Measurements from ENCODE around the gene MOV10. TPM values are rescaled to one million over a fixed set of nuclear protein-coding genes. Genes with fewer than 3 reads are reported as not detected.

The MOV10 gene
- total and polyA plus RNA-seq, 2 of the 13 experiments (the other 11 are each of a cell fraction or from before 2014, with no cell fraction given), result 56.4 to 58.2 TPM

GRCh38 chr1:112698366-112699310 lies 24.2 kb downstream of the MOV10 start (continued):
- TF ChIP-seq STAT6 (CRISPR knock-in tag; IDR thresholded peaks at IDR 0.05; ENCODE audit: borderline replicate concordance), result 0 out of 2 replicates have a peak, but pooled peaks have one; percentile 59
- TF ChIP-seq ZNF292 (CRISPR knock-in tag; IDR thresholded peaks at IDR 0.05; ENCODE audit: borderline replicate concordance, low read depth), result no peak
- TF ChIP-seq GATAD2A (CRISPR knock-in tag; IDR thresholded peaks at IDR 0.05), result peak; percentile 70; the same call in 1 of the 2 replicates
- no peak for TF ChIP-seq IKZF1 (IDR thresholded peaks at IDR 0.05)
- no peak; the same call in 1 of the 2 replicates for TF ChIP-seq ZNF460 (CRISPR knock-in tag; IDR thresholded peaks at IDR 0.05; ENCODE audit: borderline replicate concordance)
- no peak for TF ChIP-seq KLF12 (CRISPR knock-in tag; IDR thresholded peaks at IDR 0.05; ENCODE audit: borderline replicate concordance)
- 0 out of 2 replicates have a peak, but pooled peaks have one; percentile 32 for TF ChIP-seq TBX3 (IDR thresholded peaks at IDR 0.05; ENCODE audit: borderline replicate concordance)
- no peak for TF ChIP-seq SP140L (CRISPR knock-in tag; IDR thresholded peaks at IDR 0.05; ENCODE audit: borderline replicate concordance)
- TF ChIP-seq NFE2 (CRISPR knock-in tag; IDR thresholded peaks at IDR 0.05), result no peak
- peak; percentile 72 for TF ChIP-seq TBX2 (CRISPR knock-in tag; IDR thresholded peaks at IDR 0.05; ENCODE audit: borderline replicate concordance)
- peak; percentile 74; the same call in 1 of the 2 replicates for TF ChIP-seq REPIN1 (CRISPR knock-in tag; IDR thresholded peaks at IDR 0.05; ENCODE audit: borderline replicate concordance, low read depth)
- peak; percentile 84; the same call in 1 of the 2 replicates for TF ChIP-seq KDM6A (CRISPR knock-in tag; IDR thresholded peaks at IDR 0.05; ENCODE audit: low read depth)
- TF ChIP-seq DMAP1 (CRISPR knock-in tag; IDR thresholded peaks at IDR 0.05), result peak; percentile 63; the same call in 1 of the 2 replicates
- TF ChIP-seq IRX3 (CRISPR knock-in tag; IDR thresholded peaks at IDR 0.05; ENCODE audit: borderline replicate concordance, low read depth), result no peak
- TF ChIP-seq EHMT2 (IDR thresholded peaks at IDR 0.05; ENCODE audit: borderline replicate concordance, low read depth, low read length), result no peak
- TF ChIP-seq NFKBIZ (CRISPR knock-in tag; IDR thresholded peaks at IDR 0.05), result 0 out of 2 replicates have a peak, but pooled peaks have one; percentile 27
- TF ChIP-seq ZNF670 (CRISPR knock-in tag; IDR thresholded peaks at IDR 0.05; ENCODE audit: borderline replicate concordance), result 0 out of 2 replicates have a peak, but pooled peaks have one; percentile 38
- no peak for TF ChIP-seq SCMH1 (CRISPR knock-in tag; IDR thresholded peaks at IDR 0.05; ENCODE audit: borderline replicate concordance)
- no peak for TF ChIP-seq ZNF3 (CRISPR knock-in tag; IDR thresholded peaks at IDR 0.05)
- TF ChIP-seq HNRNPL (IDR thresholded peaks at IDR 0.05; ENCODE audit: low read depth, low read length), result no peak
- no peak for TF ChIP-seq ZNF709 (CRISPR knock-in tag; IDR thresholded peaks at IDR 0.05)
- TF ChIP-seq MYPOP (CRISPR knock-in tag; IDR thresholded peaks at IDR 0.05), result no peak
- no peak for TF ChIP-seq CHD4 (IDR thresholded peaks at IDR 0.05; ENCODE audit: borderline replicate concordance, low read length)
- TF ChIP-seq TCF7 (IDR thresholded peaks at IDR 0.05; ENCODE audit: low read depth), result no peak
- TF ChIP-seq HOXA9 (CRISPR knock-in tag; IDR thresholded peaks at IDR 0.05; ENCODE audit: borderline replicate concordance), result no peak
- no peak for TF ChIP-seq ZNF569 (CRISPR knock-in tag; IDR thresholded peaks at IDR 0.05; ENCODE audit: borderline replicate concordance)
- no peak for TF ChIP-seq HMGA1 (CRISPR knock-in tag; conservative IDR thresholded peaks at IDR 0.05)
